MM.1S (cell line): ENCODE data around the gene RSBN1L.

Experiments used
- CTCF ChIP-seq: fragments of 300-600 bp; sonication (generic); IDR thresholded peaks from 2 replicates; pipeline ENCODE4 v1.5.1; 2016; ENCODE audit warnings: antibody characterized with exemption, low read length, mixed read lengths
- EZH2 ChIP-seq: fragments of 300-600 bp; sonication (generic); optimal IDR thresholded peaks from 2 replicates; pipeline ENCODE3; 2017; ENCODE audit warnings: low read depth, mild to moderate bottlenecking, antibody characterized with exemption, low read length, mixed read lengths
- EZH2phosphoT487 ChIP-seq: fragments of 300-600 bp; sonication (generic); IDR thresholded peaks from 2 replicates; pipeline ENCODE4 v1.6.1; 2018; ENCODE audit warnings: antibody characterized with exemption, low read length

- TF ChIP-seq CTCF (no peak), EZH2 (no peak), EZH2phosphoT487 (no peak)
These were observed 31.5 kb upstream of the RSBN1L start for GRCh38 chr7:77664715-77665114.
